Measurements from ENCODE around the gene SLC39A8.

DNA sequence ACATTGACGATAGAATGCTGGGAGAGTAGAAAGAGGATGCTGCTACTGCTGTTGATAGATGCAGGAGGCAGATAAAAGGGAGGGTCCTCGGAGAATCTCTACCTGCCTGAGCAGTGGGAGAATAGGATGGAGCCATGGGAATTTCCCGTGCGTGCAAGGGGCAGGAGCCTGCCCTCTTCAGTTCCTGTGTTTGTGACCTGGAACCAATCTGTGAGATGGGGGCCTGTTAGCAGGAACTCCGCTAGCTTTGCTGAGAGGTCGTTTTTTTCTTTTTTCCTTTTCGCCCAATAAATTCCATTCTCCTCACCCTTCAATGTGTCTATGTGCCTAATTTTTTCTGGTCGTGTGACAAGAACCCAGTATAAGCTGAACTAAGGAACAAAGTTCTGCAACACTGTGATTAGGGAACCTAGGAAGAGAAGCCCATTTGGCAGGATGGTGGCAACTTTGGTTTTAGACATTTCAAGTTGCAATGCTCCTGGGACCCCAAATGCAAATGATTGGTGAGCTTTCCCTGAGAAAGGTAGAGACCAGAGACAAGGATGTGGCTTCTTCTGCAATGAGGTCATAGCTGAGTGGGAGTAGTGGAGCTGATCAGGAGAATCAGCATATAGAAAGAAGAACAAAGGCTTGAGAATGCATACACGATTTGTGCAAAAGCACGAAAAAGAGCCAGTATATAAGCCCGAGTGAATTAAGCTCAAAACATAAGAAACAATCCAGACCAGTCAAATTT is 23.9 kb downstream of the SLC39A8 start:
- TF ChIP-seq, protein P1, sequence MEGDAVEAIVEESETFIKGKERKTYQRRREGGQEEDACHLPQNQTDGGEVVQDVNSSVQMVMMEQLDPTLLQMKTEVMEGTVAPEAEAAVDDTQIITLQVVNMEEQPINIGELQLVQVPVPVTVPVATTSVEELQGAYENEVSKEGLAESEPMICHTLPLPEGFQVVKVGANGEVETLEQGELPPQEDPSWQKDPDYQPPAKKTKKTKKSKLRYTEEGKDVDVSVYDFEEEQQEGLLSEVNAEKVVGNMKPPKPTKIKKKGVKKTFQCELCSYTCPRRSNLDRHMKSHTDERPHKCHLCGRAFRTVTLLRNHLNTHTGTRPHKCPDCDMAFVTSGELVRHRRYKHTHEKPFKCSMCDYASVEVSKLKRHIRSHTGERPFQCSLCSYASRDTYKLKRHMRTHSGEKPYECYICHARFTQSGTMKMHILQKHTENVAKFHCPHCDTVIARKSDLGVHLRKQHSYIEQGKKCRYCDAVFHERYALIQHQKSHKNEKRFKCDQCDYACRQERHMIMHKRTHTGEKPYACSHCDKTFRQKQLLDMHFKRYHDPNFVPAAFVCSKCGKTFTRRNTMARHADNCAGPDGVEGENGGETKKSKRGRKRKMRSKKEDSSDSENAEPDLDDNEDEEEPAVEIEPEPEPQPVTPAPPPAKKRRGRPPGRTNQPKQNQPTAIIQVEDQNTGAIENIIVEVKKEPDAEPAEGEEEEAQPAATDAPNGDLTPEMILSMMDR (IDR thresholded peaks at IDR 0.05), result no peak
- TF ChIP-seq POLR2A (IDR thresholded peaks at IDR 0.05), result no peak

Data from right lobe of liver (tissue), 4 donors.